GM03348 (cell line): ENCODE measurements around the gene SENP5.
"Not testable (repeated sequence)": the region's sequence is repeated elsewhere in the genome, so short reads cannot be mapped to it uniquely, and the experiment has no call there.

ENCODE experiments used
- DNase-seq: peaks from one replicate; pipeline ENCODE4 v3.0.0; 2012; ENCODE audit warnings: low spot score

SENP5 gene

GRCh38 chr3:196942226-196942914 lies 74.7 kb downstream of the SENP5 start, which contains the start of gene NCBP2:
NCBP2 (minus strand) TSS chr3:196942528; CDS start chr3:196942503, 25 bp downstream.
- peak; percentile 97 for DNase-seq

GRCh38 chr3:196942915-196943277 lies 75.2 kb downstream of the SENP5 start:
- DNase-seq, result peak; percentile 51

- not testable (repeated sequence) for DNase-seq
These were observed 76.5 kb downstream of the SENP5 start for GRCh38 chr3:196944037-196944790.

DNA sequence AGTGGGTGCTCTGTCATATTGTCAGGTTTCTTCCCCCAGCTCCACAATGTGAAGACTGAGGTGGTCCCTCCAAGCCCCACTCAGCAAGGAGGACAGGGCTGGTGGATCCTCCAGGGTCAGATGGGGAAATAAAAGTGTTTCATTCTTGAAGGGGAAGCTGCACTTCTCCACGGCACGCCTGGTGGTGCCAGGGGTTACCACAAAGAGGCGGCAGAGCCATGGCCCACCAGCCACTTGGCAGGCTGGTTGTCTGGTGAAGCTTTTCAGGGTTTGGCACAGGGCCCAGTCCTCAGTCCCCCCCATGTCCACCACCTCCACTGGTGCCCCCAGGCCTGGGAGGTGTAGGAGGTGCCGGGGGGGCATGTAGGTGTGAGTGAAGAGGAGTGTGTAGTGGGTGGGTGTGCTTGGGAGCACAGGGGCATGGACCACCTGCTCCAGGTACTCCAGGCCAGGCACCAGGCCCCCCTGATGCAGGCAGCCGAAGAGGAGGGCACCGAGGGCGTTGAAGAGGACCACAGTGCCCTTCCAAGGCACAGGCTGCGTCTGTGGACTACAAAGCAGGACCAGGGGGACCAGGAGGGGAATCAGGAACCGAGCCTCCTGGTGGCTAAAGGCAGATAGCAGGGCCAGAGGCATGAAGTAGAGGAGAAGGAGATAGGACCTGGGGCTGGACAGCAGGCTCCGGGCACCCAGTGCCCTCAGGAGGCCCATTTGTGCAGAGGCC lies 79.6 kb downstream of the SENP5 start:
- peak; percentile 18 for DNase-seq

DNA sequence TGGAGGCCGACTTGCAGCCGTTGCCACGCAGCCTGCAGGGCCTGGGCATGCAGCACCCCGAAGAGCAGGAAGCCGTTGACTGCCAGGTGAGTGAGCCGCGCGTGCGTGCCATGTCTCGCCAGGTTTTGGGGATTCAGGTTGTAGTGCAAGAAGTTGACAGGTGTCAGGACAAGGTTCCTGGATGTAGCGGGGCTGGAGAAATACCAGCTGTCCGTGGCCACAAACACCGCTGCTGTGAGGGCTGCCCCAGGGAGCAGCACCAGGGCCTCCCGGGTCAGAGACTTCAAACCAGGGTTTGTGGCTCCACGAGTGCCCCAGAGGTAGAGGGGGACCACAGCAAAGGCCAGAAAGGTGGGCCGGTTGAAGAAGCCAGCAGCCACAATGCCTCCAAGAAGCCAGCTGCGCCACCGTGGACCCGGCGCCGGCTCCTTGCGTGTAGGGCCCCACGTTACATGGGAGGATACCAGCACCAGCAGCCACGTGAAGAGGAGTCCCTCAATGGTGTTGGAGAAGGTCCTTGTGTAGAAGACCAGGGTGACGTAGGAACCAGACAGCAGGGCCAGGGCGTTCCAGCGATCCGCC lies 80.2 kb downstream of the SENP5 start:
- DNase-seq, result no peak

DNA sequence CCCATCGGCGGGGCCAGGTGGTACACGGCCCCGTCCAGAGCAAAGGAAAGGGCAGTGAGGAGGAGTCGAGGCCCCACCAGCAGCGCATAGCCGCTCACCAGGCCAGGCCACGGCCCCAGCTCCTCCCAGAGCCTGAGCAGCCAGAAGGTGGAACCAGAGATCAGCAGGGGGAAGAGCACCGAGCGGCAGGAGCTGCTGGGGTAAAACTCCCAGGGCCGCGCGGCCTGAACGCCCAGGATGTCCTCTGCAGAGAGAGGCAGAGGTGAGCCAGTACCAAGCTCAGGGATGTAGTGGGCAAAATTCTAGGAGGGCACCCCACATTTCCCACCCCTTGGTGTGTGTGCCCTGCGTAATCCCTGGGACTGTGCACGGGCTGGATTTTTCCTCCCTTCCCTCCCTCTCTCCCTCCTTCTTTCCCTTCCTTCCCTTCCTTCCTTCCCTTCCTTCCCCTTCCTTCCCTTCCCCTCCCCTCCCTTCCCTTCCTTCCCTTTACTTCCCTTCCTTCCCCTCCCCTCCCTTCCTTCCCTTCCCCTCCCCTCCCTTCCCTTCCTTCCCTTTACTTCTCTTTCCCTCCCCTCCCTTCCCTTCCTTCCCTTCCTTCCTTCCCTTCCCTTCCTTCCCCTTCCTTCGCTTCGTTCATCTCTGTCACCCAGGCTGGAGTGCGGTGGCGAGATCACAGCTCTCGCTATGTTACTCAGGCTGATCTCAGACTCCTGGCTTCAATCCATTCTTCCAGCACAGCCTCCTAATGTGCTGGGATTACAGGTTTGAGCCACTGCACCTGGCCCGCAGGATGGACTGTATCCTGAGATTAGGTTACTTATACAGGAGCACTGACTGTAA lies 80.9 kb downstream of the SENP5 start:
- peak; percentile 22 for DNase-seq

- DNase-seq, result no peak
These were observed 81.5 kb downstream of the SENP5 start for GRCh38 chr3:196949285-196949619.

- DNase-seq, result no peak
These were observed 82.0 kb downstream of the SENP5 start for GRCh38 chr3:196949750-196950149.

- no peak for DNase-seq
These were observed 83.7 kb downstream of the SENP5 start for GRCh38 chr3:196951371-196951770.

DNA sequence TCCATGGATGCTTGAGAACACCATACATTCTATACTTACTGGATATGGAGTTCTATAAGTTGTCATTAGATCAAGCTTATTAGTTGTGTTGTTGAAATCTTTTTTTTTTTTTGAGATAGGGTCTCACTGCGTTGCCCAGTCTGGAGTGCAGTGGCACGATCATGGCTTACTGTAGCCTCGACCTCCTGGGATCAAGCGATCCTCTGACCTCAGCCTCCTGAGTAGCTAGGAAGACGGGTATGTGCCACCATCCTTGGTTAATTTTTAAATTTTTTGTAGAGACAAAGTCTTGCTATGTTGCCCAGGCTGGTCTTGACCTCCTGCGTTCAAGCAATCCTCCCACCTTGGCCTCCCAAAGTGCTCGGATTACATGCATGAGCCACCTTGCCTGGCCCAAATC lies 87.1 kb downstream of the SENP5 start:
- DNase-seq, result no peak

DNA sequence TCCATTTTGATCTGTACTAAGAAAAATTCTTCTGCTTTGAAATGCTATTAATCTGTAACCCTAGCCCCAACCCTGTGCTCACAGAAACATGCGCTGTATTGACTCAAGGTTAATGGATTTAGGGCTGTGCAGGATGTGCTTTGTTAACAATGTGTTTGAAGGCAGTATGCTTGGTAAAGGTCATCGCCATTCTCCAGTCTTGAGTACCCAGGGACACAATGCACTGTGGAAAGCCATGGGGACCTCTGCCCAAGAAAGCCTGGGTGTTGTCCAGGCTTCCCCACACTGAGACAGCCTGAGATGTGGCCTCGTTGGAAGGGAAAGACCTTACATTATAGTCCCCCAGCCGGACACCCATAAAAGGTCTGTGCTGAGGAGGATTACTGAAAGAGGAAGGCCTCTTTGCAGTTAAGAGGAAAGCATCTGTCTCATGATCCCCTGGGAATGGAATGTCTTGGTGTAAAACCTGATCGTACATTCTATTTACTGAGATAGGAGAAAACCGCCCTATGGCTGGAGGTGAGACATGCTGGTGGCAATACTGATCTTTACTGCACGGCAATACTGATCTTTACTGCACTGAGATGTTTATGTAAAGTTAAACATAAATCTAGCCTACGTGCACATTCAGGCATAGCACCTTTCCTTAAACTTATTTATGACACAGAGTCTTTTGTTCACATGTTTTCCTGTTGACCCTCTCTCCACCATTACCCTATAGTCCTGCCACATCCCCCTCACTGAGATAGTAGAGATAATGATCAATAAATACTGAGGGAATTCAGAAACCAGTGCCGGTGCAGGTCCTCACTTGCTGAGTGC lies 94.6 kb downstream of the SENP5 start:
- DNase-seq, result no peak

DNA sequence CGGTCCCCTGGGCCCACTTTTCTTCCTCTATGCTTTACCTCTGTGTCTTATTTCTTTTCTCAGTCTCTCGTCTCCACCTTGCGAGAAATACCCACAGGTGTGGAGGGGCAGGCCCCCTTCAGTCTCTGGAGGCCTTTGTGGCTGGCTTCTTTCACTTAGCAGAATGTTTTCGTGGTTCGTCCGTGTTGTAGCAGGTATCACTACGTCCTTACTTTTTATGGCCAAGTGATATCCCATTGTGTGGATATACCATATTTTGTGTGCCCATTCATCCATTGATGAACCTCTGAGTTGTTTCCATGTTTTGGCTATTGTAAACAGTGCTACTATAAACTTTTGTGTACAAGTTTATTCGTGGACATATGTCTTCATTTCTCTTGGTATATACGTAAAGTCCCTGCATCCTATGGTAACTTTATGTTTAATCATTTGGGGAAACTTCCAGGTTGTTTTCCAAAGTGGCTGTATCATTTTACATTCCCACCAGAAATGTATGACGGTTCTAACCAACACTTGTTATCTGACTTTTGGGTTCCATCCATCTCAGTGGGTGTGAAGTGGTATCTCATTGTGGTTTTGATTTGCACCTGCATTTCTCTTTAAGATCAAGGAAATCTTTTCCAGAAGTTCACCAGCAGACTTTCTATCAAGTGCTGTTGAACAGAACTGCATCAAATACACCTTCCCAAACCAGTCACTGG lies 95.4 kb downstream of the SENP5 start:
- no peak for DNase-seq

- no peak for DNase-seq
These were observed 95.9 kb downstream of the SENP5 start for GRCh38 chr3:196963631-196963953.

GRCh38 chr3:196965112-196965803 lies 97.5 kb downstream of the SENP5 start:
- DNase-seq, result no peak

- no peak for DNase-seq
These were observed 98.1 kb downstream of the SENP5 start for GRCh38 chr3:196965804-196966173.

DNA sequence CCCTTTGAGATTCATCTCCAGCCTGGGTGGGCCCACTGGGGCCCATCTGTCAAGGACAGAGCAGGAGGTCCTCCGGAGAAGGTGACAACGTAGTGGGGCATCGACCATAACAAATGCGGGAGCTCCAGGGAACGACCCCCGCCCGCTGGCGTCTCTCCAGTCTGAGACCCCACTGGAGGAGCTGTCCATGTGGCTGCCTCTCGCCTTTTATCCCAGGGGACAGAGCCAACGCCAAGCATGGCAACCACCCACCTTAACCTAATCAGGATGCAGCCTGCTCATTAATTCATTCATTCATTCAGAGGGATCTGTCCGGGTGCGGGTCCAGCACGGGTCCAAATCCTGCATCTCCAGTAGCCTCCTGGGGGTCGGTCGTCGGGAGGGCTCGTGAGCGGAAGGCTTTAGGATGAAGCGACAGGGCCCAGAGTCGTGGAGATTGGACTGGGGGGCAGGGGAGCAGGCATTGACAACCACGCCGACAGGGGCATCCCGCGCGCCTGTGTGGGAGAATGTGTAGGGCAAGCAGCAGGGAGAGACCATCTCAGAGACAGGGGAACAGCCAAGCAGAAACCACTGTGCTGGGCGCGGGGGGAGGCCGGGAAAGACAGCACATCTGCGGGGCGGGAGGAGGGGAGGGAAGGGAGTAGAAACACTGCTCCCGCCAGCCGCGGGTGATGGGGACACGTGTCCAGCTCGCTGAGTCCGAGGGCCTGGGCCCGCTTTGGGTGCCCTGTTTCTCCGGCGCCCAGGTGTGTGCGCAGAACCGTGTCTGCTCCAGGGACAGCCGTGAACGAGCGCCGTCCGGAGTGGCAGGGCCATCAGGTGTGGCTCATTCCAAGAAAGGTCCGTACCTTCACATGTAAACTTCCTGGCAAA lies 99.0 kb downstream of the SENP5 start:
- no peak for DNase-seq

- DNase-seq, result no peak
These were observed 99.9 kb downstream of the SENP5 start for GRCh38 chr3:196967412-196968232.
